ENCODE measurements around the gene HCN3. TPM values are rescaled to one million over a fixed set of nuclear protein-coding genes. Genes with fewer than 3 reads are reported as not detected.

HCN3 gene
- total and polyA plus RNA-seq, 3 donors from 2014 or later: 2.2 to 3.8 (median 3.5) TPM

- Histone ChIP-seq H3K27ac (peak within 1 kb of the TSS; percentile 94 to 97), H3K36me3 (ENCODE audit: low read depth, missing control alignments) (no peaks in the 10 kb centered on the region), H3K4me1 (peaks cover 31% of the 10 kb centered on the region), H3K27me3 (no peaks in the 10 kb centered on the region), H3K9me3 (no peaks in the 10 kb centered on the region), H3K4me3 (peak within 1 kb of the TSS; percentile 73 to 88)
- intact Hi-C loops (cut with DNase I; ENCODE audit: low total_unique reads): no loop called here
- WGBS, 2 donors: 13 to 19% methylated on average over 19 to 47 of the region's 61 CpGs
- TF ChIP-seq POLR2A (IDR thresholded peaks at IDR 0.05): peak; percentile 52
- TF ChIP-seq CTCF (IDR thresholded peaks at IDR 0.05): no peak
- DNase-seq: peak; percentile 95
These were observed 3.7 kb upstream of the HCN3 start, which contains the start of gene CLK2 for GRCh38 chr1:155273343-155274245. TSS of gene CLK2 (minus strand) at chr1:155273504. CDS start at chr1:155270977, 2,527 bp downstream.

GRCh38 chr1:155277902-155278688, 832 bp downstream of the HCN3 start:
- peak; percentile 69 for DNase-seq
- Histone ChIP-seq H3K9me3 (no peaks in the 10 kb centered on the region), H3K27me3 (no peaks in the 10 kb centered on the region), H3K4me1 (peaks cover 18% of the 10 kb centered on the region), H3K36me3 (ENCODE audit: low read depth, missing control alignments) (no peaks in the 10 kb centered on the region), H3K4me3 (peak overlapping the region; percentile 67 to 75), H3K27ac (no peak overlapping the region)
- no peak for TF ChIP-seq CTCF (IDR thresholded peaks at IDR 0.05)
- no peak for TF ChIP-seq POLR2A (IDR thresholded peaks at IDR 0.05)
- intact Hi-C loops (cut with DNase I; ENCODE audit: low total_unique reads): no loop called here
- WGBS, 2 donors: 0% methylated on average over 5 to 27 of the region's 29 CpGs

DNA sequence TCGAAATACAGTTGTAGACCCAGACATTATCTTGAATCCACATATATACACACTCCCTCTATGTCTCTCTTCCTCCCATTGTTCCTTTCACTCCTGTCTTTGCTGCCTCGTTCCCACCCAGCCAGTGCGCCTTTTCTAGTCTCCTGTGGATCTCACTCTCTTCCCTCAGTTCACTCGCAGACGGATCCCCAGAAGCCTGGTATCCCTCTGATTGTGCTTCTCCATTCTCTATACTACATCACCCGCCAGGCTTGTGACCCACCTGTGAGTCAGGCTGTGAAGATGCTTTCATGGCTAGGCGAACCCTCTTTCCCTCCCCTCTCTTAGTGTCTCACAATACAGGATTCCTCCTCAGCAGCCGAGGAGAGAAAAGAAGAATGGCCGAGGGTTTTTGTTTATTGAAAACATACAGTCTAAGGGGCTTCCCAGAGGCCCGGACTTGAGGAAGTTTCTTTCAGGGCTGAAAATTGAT, 1.5 kb downstream of the HCN3 start:
- TF ChIP-seq POLR2A (IDR thresholded peaks at IDR 0.05): no peak
- no peak for TF ChIP-seq CTCF (IDR thresholded peaks at IDR 0.05)
- no peak for DNase-seq
- H3K27ac ChIP-seq: no peak overlapping the region
- WGBS, 2 donors: 48 to 60% methylated on average over 10 of the region's 10 CpGs
- no peak overlapping the region for H3K4me3 ChIP-seq
- H3K4me1 ChIP-seq: peaks cover 16% of the 10 kb centered on the region
- no peaks in the 10 kb centered on the region for H3K27me3 ChIP-seq
- intact Hi-C loops (cut with DNase I; ENCODE audit: low total_unique reads): no loop called here
- no peaks in the 10 kb centered on the region for H3K9me3 ChIP-seq
- no peaks in the 10 kb centered on the region for H3K36me3 ChIP-seq (ENCODE audit: low read depth, missing control alignments)

GRCh38 chr1:155279268-155279667, 2.0 kb downstream of the HCN3 start:
- 80 to 88% methylated on average over 2 of the region's 2 CpGs for WGBS, 2 donors
- peaks cover 12% of the 10 kb centered on the region for H3K4me1 ChIP-seq
- no peaks in the 10 kb centered on the region for H3K36me3 ChIP-seq (ENCODE audit: low read depth, missing control alignments)
- TF ChIP-seq CTCF (IDR thresholded peaks at IDR 0.05): no peak
- TF ChIP-seq POLR2A (IDR thresholded peaks at IDR 0.05): no peak
- no peaks in the 10 kb centered on the region for H3K9me3 ChIP-seq
- intact Hi-C loops (cut with DNase I; ENCODE audit: low total_unique reads): no loop called here
- no peaks in the 10 kb centered on the region for H3K27me3 ChIP-seq
- H3K4me3 ChIP-seq: no peak overlapping the region
- no peak overlapping the region for H3K27ac ChIP-seq
- no peak for DNase-seq

All from testis (tissue), 3 donors.